A549 (cell line): ENCODE measurements around the gene MYRIP. TPM values are rescaled to one million over a fixed set of nuclear protein-coding genes. Genes with fewer than 3 reads are reported as not detected.

Source experiments
- ATAC-seq, 2 experiments: fragments of 200-7000 bp in 1 of 2; fragments of >200 bp in 1 of 2; cut with Nextera tagmentation in 1 of 2; cut with Tn5 transposase in 1 of 2; 3 replicates each; pipeline versions ENCODE4 v1.8.0 to v1.9.1; 2018 to 2020; ENCODE audit warnings: mild to moderate bottlenecking in 1 of 2, moderate library complexity in 1 of 2
- CTCF ChIA-PET: fragments of 300-600 bp; sonication (Branson Sonifier 250); formaldehyde crosslinking; extraction: SDS; loops from one replicate; lab custom pipeline; 2021; ENCODE audit warnings: antibody characterized with exemption, inconsistent platforms; lab: Yijun Ruan, JAX
- POLR2A ChIA-PET: fragments of 350-600 bp; formaldehyde crosslinking; extraction: SDS; loops from one replicate; lab custom pipeline; 2021; ENCODE audit warnings: antibody characterized with exemption, inconsistent platforms; lab: Yijun Ruan, JAX
- DNase-seq, 2 experiments: peaks; one replicate each; pipeline versions ENCODE4 v3.0.0 to v3.0.0-alpha.2; 2011 to 2016; ENCODE audit warnings: low read depth in 1 of 2, low spot score in 1 of 2
- FAIRE-seq: peaks from 2 replicates; lab custom pipeline; 2011; peaks lifted over from hg19 to GRCh38; lab: Jason Lieb, UNC
- H3K27ac ChIP-seq, 2 experiments: fragments of >200 bp; sonication (Bioruptor Twin); formaldehyde crosslinking; 3 replicates each; pipeline ENCODE4 v1.5.1; 2016 to 2017
- H3K4me1 ChIP-seq: fragments of >200 bp; sonication (Bioruptor Twin); formaldehyde crosslinking; 3 replicates; pipeline ENCODE4 v1.6.1; 2016
- H3K4me2 ChIP-seq: fragments of >200 bp; sonication (Bioruptor Twin); formaldehyde crosslinking; 3 replicates; pipeline ENCODE4 v1.6.1; 2016
- H3K4me3 ChIP-seq: fragments of >200 bp; sonication (Bioruptor Twin); formaldehyde crosslinking; 3 replicates; pipeline ENCODE4 v1.5.1; 2016
- H3K9me3 ChIP-seq: fragments of >200 bp; sonication (Bioruptor Twin); formaldehyde crosslinking; 3 replicates; pipeline ENCODE4 v1.6.1; 2016
- CBX2 ChIP-seq: fragments of 200-600 bp; sonication (generic); IDR thresholded peaks from 2 replicates; pipeline ENCODE4 v1.6.1; 2016; ENCODE audit warnings: low read depth, mild to moderate bottlenecking, borderline replicate concordance
- CEBPB ChIP-seq, 2 experiments: fragments of >200 bp in 1 of 2; sonication (Bioruptor Twin) in 1 of 2; formaldehyde crosslinking in 1 of 2; IDR thresholded peaks; 2 replicates each; pipeline ENCODE4 v1.6.1; 2012 to 2016
- CHD2 ChIP-seq: fragments of 150-350 bp; IDR thresholded peaks from 2 replicates; pipeline ENCODE4 v1.6.1; 2014; ENCODE audit warnings: low read length; ENCODE audit not compliant: partially characterized antibody
- EHMT2 ChIP-seq: fragments of 200-600 bp; sonication (generic); IDR thresholded peaks from 2 replicates; pipeline ENCODE4 v1.6.1; 2016; ENCODE audit warnings: antibody characterized with exemption, low read depth, mild to moderate bottlenecking, moderate library complexity
- EP300 ChIP-seq, 2 experiments: fragments of >200 bp; sonication (Bioruptor Twin); formaldehyde crosslinking; IDR thresholded peaks; 2 replicates in 1 of 2; 3 replicates in 1 of 2; pipeline ENCODE4 v1.6.1; 2016 to 2017
- ESRRA ChIP-seq: fragments of 150-350 bp; IDR thresholded peaks from 2 replicates; pipeline ENCODE4 v1.6.1; 2014; ENCODE audit warnings: mild to moderate bottlenecking, low read length, borderline replicate concordance
- HOXB13 ChIP-seq: fragments of 250-450 bp; sonication (Bioruptor Pico); IDR thresholded peaks from 2 replicates; pipeline ENCODE4 v1.5.0; 2020; ENCODE audit warnings: low read depth, mild to moderate bottlenecking, moderate library complexity
- JUNB ChIP-seq: fragments of >200 bp; sonication (Bioruptor Twin); formaldehyde crosslinking; IDR thresholded peaks from 2 replicates; pipeline ENCODE4 v1.6.1; 2016
- MYC ChIP-seq: IDR thresholded peaks from 2 replicates; pipeline ENCODE4 v1.6.1; 2012; ENCODE audit warnings: mild to moderate bottlenecking, inconsistent platforms, low read length, improper control_type of control experiment, borderline replicate concordance
- NR3C1 ChIP-seq: fragments of >200 bp; sonication (Bioruptor Twin); formaldehyde crosslinking; IDR thresholded peaks from 3 replicates; pipeline ENCODE4 v1.6.1; 2017
- POLR2A ChIP-seq: IDR thresholded peaks from 2 replicates; pipeline ENCODE4 v1.6.1; 2012; ENCODE audit warnings: mild to moderate bottlenecking, low read length
- POLR2AphosphoS2 ChIP-seq: conservative IDR thresholded peaks from 2 replicates; pipeline ENCODE4 v1.6.1; 2012; ENCODE audit warnings: low read length, improper control_type of control experiment, inconsistent platforms
- RAD21 ChIP-seq, 2 experiments: fragments of >200 bp in 1 of 2; sonication (Bioruptor Twin) in 1 of 2; formaldehyde crosslinking in 1 of 2; IDR thresholded peaks in 1 of 2; conservative IDR thresholded peaks in 1 of 2; 2 replicates in 1 of 2; 3 replicates in 1 of 2; pipeline ENCODE4 v1.6.1; 2012 to 2018; ENCODE audit warnings: inconsistent platforms in 1 of 2
- RFX5 ChIP-seq: fragments of 450-650 bp; IDR thresholded peaks from 2 replicates; pipeline ENCODE4 v1.7.1; 2014; ENCODE audit warnings: antibody characterized with exemption, mild to moderate bottlenecking, moderate library complexity
- RNF2 ChIP-seq: fragments of 200-600 bp; sonication (generic); IDR thresholded peaks from 2 replicates; pipeline ENCODE4 v1.6.1; 2016; ENCODE audit warnings: low read depth, mild to moderate bottlenecking, antibody characterized with exemption, moderate library complexity, borderline replicate concordance
- TP53 ChIP-seq: fragments of 250-450 bp; sonication (Bioruptor Pico); IDR thresholded peaks from 2 replicates; pipeline ENCODE4 v1.5.0; 2021; ENCODE audit warnings: mild to moderate bottlenecking, moderate library complexity
- ZNF302 ChIP-seq: fragments of 250-450 bp; sonication (Bioruptor Pico); IDR thresholded peaks from 2 replicates; pipeline ENCODE4 v1.9.0; 2021; ENCODE audit warnings: inconsistent platforms, mild to moderate bottlenecking, moderate library complexity
- WGBS: methylation state at CpG from one replicate; pipeline ENCODE4 v1.1.6; 2017; ENCODE audit errors: missing lambda C conversion rate; 5-methylcytosine and 5-hydroxymethylcytosine counted together
- polyA plus RNA-seq, 4 experiments: library from polyadenylated mRNA; depleted of rRNA in 3 of 4; stranded (reverse); fragments of >200 nt; fragmentation: RNase III in 1 of 4; extraction: RNeasy Plus Mini Kit Qiagen cat#74134 plus additional on column Dnase treatment in 1 of 4; gene quantifications; 2 replicates in 3 of 4; 3 replicates in 1 of 4; pipeline ENCODE4 v1.2.3, GENCODE V29; 2011 to 2017
- TF ChIP-seq, protein P1 (sequence below): IDR thresholded peaks from 2 replicates; pipeline ENCODE4 v1.6.1; 2012; ENCODE audit warnings: low read depth, borderline replicate concordance
- TF ChIP-seq, protein P2 (sequence below): fragments of >200 bp; sonication (Bioruptor Twin); formaldehyde crosslinking; IDR thresholded peaks from 3 replicates; pipeline ENCODE4 v1.5.1; 2016
- TF ChIP-seq, protein P3 (sequence below): IDR thresholded peaks from 2 replicates; pipeline ENCODE4 v1.6.1; 2012
- TF ChIP-seq, protein P4 (sequence below): fragments of 250-450 bp; sonication (Bioruptor Pico); IDR thresholded peaks from 2 replicates; pipeline ENCODE4 v1.5.0; 2021; ENCODE audit warnings: mild to moderate bottlenecking, moderate library complexity, borderline replicate concordance
- TF ChIP-seq, protein P5 (sequence below): fragments of 150-350 bp; IDR thresholded peaks from 2 replicates; pipeline ENCODE4 v1.6.1; 2014; ENCODE audit warnings: low read depth, mild to moderate bottlenecking, low read length

MYRIP gene
- polyA plus RNA-seq, 2 of the 4 experiments (the other 2 are of a cell fraction) = not detected

DNA sequence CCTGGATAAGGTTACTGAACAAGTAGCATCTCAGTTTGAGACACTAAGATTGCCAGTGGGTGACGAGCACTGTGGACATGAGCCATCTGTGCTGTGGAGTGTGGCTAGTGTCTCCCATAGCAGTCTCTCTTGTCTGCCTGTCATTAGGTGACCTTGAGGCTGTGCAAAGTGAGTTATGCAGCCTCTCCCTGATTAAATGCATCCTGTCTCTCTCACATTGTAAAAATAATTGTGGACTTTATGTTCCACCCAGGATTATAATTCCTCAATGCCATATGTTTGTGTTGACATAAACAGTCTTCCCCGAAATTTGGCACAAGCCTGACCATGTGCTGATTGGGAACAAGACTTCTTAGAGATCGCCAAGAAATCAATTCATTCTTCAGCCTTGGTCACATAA lies 168.9 kb downstream of the MYRIP start:
- DNase-seq = no peak

DNA sequence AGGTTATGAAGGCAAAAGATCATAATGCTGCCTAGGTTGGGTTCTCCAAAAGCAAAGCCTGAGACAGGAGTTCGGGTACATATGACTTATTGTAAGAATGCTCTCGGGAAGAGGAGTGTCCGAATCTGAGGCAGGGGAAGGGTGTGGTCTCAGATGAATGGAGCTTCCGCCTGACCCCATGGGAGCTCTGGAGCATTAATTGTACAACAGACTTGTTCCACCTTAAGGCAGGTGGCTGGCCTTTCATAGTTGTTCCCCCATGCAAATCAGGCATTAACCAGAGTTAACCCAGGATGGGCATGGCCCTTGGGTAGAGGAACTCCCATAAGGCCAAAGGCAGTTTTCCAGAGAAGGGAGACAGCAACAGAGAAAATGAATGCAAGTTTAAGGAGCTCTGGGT lies 170.6 kb downstream of the MYRIP start:
- ChIA-PET CTCF (no interaction called here), POLR2A (no interaction called here)
- no peak for DNase-seq
- no peak for FAIRE-seq
- H3K4me2 ChIP-seq = no peak overlapping the region
- no peaks in the 10 kb centered on the region for H3K4me1 ChIP-seq
- no peak overlapping the region for H3K27ac ChIP-seq
- TF ChIP-seq MYC (no peak), RNF2 (no peak), EHMT2 (no peak), JUNB (no peak), RFX5 (no peak), HOXB13 (CRISPR knock-in tag) (no peak), CEBPB (IDR thresholded peaks at IDR 0.05) (no peak)
- TF ChIP-seq, protein P1, sequence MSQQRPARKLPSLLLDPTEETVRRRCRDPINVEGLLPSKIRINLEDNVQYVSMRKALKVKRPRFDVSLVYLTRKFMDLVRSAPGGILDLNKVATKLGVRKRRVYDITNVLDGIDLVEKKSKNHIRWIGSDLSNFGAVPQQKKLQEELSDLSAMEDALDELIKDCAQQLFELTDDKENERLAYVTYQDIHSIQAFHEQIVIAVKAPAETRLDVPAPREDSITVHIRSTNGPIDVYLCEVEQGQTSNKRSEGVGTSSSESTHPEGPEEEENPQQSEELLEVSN = no peak
- TF ChIP-seq, protein P2, sequence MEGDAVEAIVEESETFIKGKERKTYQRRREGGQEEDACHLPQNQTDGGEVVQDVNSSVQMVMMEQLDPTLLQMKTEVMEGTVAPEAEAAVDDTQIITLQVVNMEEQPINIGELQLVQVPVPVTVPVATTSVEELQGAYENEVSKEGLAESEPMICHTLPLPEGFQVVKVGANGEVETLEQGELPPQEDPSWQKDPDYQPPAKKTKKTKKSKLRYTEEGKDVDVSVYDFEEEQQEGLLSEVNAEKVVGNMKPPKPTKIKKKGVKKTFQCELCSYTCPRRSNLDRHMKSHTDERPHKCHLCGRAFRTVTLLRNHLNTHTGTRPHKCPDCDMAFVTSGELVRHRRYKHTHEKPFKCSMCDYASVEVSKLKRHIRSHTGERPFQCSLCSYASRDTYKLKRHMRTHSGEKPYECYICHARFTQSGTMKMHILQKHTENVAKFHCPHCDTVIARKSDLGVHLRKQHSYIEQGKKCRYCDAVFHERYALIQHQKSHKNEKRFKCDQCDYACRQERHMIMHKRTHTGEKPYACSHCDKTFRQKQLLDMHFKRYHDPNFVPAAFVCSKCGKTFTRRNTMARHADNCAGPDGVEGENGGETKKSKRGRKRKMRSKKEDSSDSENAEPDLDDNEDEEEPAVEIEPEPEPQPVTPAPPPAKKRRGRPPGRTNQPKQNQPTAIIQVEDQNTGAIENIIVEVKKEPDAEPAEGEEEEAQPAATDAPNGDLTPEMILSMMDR = no peak
- TF ChIP-seq, protein P3, sequence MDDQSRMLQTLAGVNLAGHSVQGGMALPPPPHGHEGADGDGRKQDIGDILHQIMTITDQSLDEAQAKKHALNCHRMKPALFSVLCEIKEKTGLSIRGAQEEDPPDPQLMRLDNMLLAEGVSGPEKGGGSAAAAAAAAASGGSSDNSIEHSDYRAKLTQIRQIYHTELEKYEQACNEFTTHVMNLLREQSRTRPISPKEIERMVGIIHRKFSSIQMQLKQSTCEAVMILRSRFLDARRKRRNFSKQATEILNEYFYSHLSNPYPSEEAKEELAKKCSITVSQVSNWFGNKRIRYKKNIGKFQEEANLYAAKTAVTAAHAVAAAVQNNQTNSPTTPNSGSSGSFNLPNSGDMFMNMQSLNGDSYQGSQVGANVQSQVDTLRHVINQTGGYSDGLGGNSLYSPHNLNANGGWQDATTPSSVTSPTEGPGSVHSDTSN = no peak
- no peaks in the 10 kb centered on the region for H3K9me3 ChIP-seq
- H3K4me3 ChIP-seq = no peak overlapping the region
- no peak for ATAC-seq
- WGBS = 18% methylated on average over 4 of the region's 4 CpGs

More for the DNA sequence above, 168.9 kb downstream of the MYRIP start:
- CTCF ChIA-PET = no interaction called here
- no peaks in the 10 kb centered on the region for H3K4me1 ChIP-seq
- no peak overlapping the region for H3K4me2 ChIP-seq
- POLR2A ChIA-PET = no interaction called here
- H3K27ac ChIP-seq = no peak overlapping the region
- WGBS = 7% methylated on average over 3 of the region's 3 CpGs
- no peaks in the 10 kb centered on the region for H3K9me3 ChIP-seq
- ATAC-seq (no peak), FAIRE-seq (no peak)
- H3K4me3 ChIP-seq = no peak overlapping the region
- TF ChIP-seq POLR2A (no peak), RFX5 (no peak), HOXB13 (CRISPR knock-in tag) (no peak), RAD21 (conservative IDR thresholded peaks at IDR 0.05 in 1 of 2, IDR thresholded peaks at IDR 0.05 in 1 of 2) (no peak), ZNF302 (CRISPR knock-in tag) (no peak)
- TF ChIP-seq, protein P4, sequence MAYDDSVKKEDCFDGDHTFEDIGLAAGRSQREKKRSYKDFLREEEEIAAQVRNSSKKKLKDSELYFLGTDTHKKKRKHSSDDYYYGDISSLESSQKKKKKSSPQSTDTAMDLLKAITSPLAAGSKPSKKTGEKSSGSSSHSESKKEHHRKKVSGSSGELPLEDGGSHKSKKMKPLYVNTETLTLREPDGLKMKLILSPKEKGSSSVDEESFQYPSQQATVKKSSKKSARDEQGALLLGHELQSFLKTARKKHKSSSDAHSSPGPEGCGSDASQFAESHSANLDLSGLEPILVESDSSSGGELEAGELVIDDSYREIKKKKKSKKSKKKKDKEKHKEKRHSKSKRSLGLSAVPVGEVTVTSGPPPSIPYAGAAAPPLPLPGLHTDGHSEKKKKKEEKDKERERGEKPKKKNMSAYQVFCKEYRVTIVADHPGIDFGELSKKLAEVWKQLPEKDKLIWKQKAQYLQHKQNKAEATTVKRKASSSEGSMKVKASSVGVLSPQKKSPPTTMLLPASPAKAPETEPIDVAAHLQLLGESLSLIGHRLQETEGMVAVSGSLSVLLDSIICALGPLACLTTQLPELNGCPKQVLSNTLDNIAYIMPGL = no peak

DNA sequence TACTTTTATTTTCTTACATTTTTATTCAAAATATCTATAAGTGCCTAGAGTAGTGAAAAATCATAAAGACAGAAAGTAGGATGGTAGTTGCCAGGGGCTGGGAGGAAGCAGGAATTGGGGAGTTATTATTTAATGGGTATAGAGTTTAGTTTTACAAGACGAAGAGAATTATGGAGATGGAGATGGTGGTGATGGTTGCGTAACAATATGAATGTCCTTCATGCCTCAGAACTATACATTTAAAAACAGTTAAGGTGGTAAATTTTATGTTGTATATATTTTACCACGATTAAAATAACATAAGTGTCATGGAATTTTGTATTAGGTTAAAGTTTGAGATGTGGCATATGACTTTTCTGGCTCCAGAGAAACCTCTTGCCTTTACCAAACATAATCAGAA lies 171.4 kb downstream of the MYRIP start:
- no peak overlapping the region for H3K4me2 ChIP-seq
- WGBS = 43% methylated on average over 3 of the region's 3 CpGs
- H3K4me1 ChIP-seq = no peaks in the 10 kb centered on the region
- no peak for DNase-seq
- no peak overlapping the region for H3K27ac ChIP-seq
- POLR2A ChIA-PET = no interaction called here
- CTCF ChIA-PET = no interaction called here
- no peak for FAIRE-seq
- no peak overlapping the region for H3K4me3 ChIP-seq
- ATAC-seq = no peak
- no peaks in the 10 kb centered on the region for H3K9me3 ChIP-seq
- TF ChIP-seq TP53 (CRISPR knock-in tag) (no peak), EP300 (IDR thresholded peaks at IDR 0.05) (no peak), CHD2 (no peak), POLR2AphosphoS2 (no peak), ESRRA (no peak), RAD21 (conservative IDR thresholded peaks at IDR 0.05 in 1 of 2, IDR thresholded peaks at IDR 0.05 in 1 of 2) (no peak), CBX2 (no peak), NR3C1 (no peak)
- TF ChIP-seq, protein P2 = no peak
- TF ChIP-seq, protein P3 = no peak
- TF ChIP-seq, protein P1 = no peak
- TF ChIP-seq, protein P5, sequence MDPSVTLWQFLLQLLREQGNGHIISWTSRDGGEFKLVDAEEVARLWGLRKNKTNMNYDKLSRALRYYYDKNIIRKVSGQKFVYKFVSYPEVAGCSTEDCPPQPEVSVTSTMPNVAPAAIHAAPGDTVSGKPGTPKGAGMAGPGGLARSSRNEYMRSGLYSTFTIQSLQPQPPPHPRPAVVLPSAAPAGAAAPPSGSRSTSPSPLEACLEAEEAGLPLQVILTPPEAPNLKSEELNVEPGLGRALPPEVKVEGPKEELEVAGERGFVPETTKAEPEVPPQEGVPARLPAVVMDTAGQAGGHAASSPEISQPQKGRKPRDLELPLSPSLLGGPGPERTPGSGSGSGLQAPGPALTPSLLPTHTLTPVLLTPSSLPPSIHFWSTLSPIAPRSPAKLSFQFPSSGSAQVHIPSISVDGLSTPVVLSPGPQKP = no peak
